Activated CD8-positive, alpha-beta memory T cell treated with anti-CD3 and anti-CD28 coated beads, Interleukin-2, amount 50 U/mL, for 48 hours (primary cell): ENCODE data around the gene MTMR3.
"Not testable (repeated sequence)": the region's sequence is repeated elsewhere in the genome, so short reads cannot be mapped to it uniquely, and the experiment has no call there.

Source experiments
- DNase-seq: peaks from one replicate; pipeline ENCODE4 v3.0.0-alpha.2; 2020

Gene MTMR3

GRCh38 chr22:29883045-29883774 lies at the start of gene MTMR3:
TSS of gene MTMR3 (plus strand) at chr22:29883174. CDS start at chr22:29971060, 87,886 bp downstream.
- peak; percentile 98 for DNase-seq

GRCh38 chr22:29833392-29833965 lies 49.5 kb upstream of the MTMR3 start:
- DNase-seq = no peak

- no peak for DNase-seq
Observed at GRCh38 chr22:29834046-29834445, 48.9 kb upstream of the MTMR3 start.

- DNase-seq = not testable (repeated sequence)
Observed at GRCh38 chr22:29836791-29837370, 46.1 kb upstream of the MTMR3 start.

- DNase-seq = peak; percentile 99
Observed at GRCh38 chr22:29837741-29838598, 45.0 kb upstream of the MTMR3 start, which contains the start of gene ASCC2. TSS of gene ASCC2 (minus strand) at chr22:29838274. CDS start at chr22:29832325, 5,949 bp downstream.

GRCh38 chr22:29838599-29838956 lies 44.4 kb upstream of the MTMR3 start:
- no peak for DNase-seq

- DNase-seq = no peak
Observed at GRCh38 chr22:29839039-29839438, 43.9 kb upstream of the MTMR3 start.

- no peak for DNase-seq
Observed at GRCh38 chr22:29840498-29840897, 42.5 kb upstream of the MTMR3 start.

- DNase-seq = no peak
Observed at GRCh38 chr22:29842172-29842571, 40.8 kb upstream of the MTMR3 start.

GRCh38 chr22:29842740-29843139 lies 40.2 kb upstream of the MTMR3 start:
- no peak for DNase-seq

GRCh38 chr22:29846290-29846689 lies 36.7 kb upstream of the MTMR3 start:
- no peak for DNase-seq

GRCh38 chr22:29848111-29848510 lies 34.9 kb upstream of the MTMR3 start:
- no peak for DNase-seq

GRCh38 chr22:29854432-29854831 lies 28.5 kb upstream of the MTMR3 start:
- DNase-seq = no peak

GRCh38 chr22:29855611-29856181 lies 27.3 kb upstream of the MTMR3 start:
- DNase-seq = peak; percentile 33

- DNase-seq = peak; percentile 1
Observed at GRCh38 chr22:29856496-29856895, 26.5 kb upstream of the MTMR3 start.

GRCh38 chr22:29859030-29859429 lies 23.9 kb upstream of the MTMR3 start:
- DNase-seq = peak; percentile 29

- no peak for DNase-seq
Observed at GRCh38 chr22:29860006-29860766, 22.8 kb upstream of the MTMR3 start.

GRCh38 chr22:29861672-29862297 lies 21.2 kb upstream of the MTMR3 start:
- DNase-seq = no peak

GRCh38 chr22:29865572-29865971 lies 17.4 kb upstream of the MTMR3 start:
- not testable (repeated sequence) for DNase-seq

- no peak for DNase-seq
Observed at GRCh38 chr22:29867260-29867659, 15.7 kb upstream of the MTMR3 start.

GRCh38 chr22:29867851-29868250 lies 15.1 kb upstream of the MTMR3 start:
- DNase-seq = no peak

GRCh38 chr22:29870574-29870973 lies 12.4 kb upstream of the MTMR3 start:
- no peak for DNase-seq
